Measurements from ENCODE around the gene HCAR1.

Gene HCAR1

DNA sequence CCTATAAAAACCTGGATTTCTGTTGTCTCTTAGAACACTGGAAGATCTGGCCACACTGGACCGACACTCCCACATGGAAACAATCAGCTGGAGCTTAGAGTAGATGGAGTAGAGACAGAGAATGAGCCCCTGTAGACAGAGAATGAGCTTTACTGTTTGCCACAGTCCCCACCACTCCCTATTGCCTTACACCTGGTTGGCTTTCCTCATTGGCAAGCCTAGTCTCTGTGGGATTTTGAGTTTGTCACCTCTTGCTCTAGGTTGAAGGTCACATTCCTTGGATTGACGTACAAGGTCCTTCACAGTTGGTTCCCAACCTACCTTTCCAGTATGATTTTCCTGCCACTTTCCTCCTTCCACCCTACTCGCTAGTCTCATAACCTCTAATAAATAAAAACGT lies 2.0 kb upstream of the HCAR1 start:
- Histone ChIP-seq H3K4me3 (ENCODE audit: insufficient read depth in 1 of 2, low read depth in 1 of 2, low read length in 2 of 2) (no peak overlapping the region), H3K27ac (ENCODE audit: low read length, poor library complexity, severe bottlenecking) (no peak overlapping the region), H3K4ac (ENCODE audit: low read depth in 1 of 2, low read length in 2 of 2) (no peak overlapping the region), H2BK120ac (ENCODE audit: low read depth, low read length) (no peak overlapping the region), H3K36me3 (ENCODE audit: control insufficient read depth in 1 of 2, insufficient read depth in 2 of 2, low read depth in 1 of 2, low read length in 2 of 2) (no peaks in the 10 kb centered on the region), H3K18ac (ENCODE audit: low read depth in 1 of 2, low read length in 2 of 2) (no peak overlapping the region), H2BK12ac (ENCODE audit: low read length in 2 of 2) (no peak overlapping the region), H3K79me1 (replicated peaks; ENCODE audit: low read length, poor library complexity, severe bottlenecking) (no peaks in the 10 kb centered on the region), H2BK5ac (ENCODE audit: low read depth, low read length, poor library complexity, severe bottlenecking) (no peak overlapping the region), H3K27me3 (ENCODE audit: control insufficient read depth in 1 of 2, insufficient read depth in 1 of 2, low read length in 2 of 2) (no peaks in the 10 kb centered on the region), H2AK5ac (ENCODE audit: low read length, severe bottlenecking) (no peak overlapping the region), H3K23ac (ENCODE audit: low read length in 2 of 2) (no peak overlapping the region), H3K14ac (ENCODE audit: low read length in 2 of 2) (no peak overlapping the region), H2AFZ (ENCODE audit: low read depth, low read length) (no peak overlapping the region), H3K4me2 (ENCODE audit: low read length, poor library complexity, severe bottlenecking) (no peak overlapping the region), H3K4me1 (ENCODE audit: control insufficient read depth, insufficient read depth, low read depth, low read length) (peaks cover 10% of the 10 kb centered on the region), H3K9ac (ENCODE audit: low read length) (no peak overlapping the region), H4K8ac (ENCODE audit: low read length) (no peak overlapping the region), H3K9me3 (ENCODE audit: control insufficient read depth, low read length) (no peaks in the 10 kb centered on the region), H2BK15ac (ENCODE audit: low read depth, poor library complexity, severe bottlenecking) (no peak overlapping the region), H4K91ac (ENCODE audit: low read length) (no peak overlapping the region)
- 91% methylated on average over 4 of the region's 4 CpGs for WGBS
- no peak for DNase-seq

DNA sequence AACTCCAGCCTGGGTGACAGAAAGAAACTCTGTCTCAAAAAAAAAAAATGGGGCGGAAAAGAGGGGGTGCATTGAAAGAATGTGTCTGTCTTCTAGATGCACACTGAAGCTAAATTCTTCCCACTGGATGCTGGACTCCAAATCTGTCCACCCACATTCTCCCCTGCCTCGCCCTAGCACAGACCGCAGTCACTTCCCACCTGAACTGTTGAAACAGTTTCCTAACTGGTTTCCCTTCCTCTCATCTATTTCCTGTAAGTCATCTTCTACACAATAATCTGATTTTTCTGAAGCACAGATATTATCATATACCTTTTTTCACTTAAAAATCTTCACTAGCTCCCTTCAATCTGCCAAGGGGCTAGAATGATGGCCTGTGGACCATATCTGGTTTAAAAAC lies 1.5 kb upstream of the HCAR1 start:
- Histone ChIP-seq H2BK5ac (ENCODE audit: low read depth, low read length, poor library complexity, severe bottlenecking) (no peak overlapping the region), H3K4me3 (ENCODE audit: insufficient read depth in 1 of 2, low read depth in 1 of 2, low read length in 2 of 2) (no peak overlapping the region), H3K23ac (ENCODE audit: low read length in 2 of 2) (no peak overlapping the region), H3K14ac (ENCODE audit: low read length in 2 of 2) (no peak overlapping the region), H3K18ac (ENCODE audit: low read depth in 1 of 2, low read length in 2 of 2) (no peak overlapping the region), H3K4ac (ENCODE audit: low read depth in 1 of 2, low read length in 2 of 2) (no peak overlapping the region), H3K9me3 (ENCODE audit: control insufficient read depth, low read length) (no peaks in the 10 kb centered on the region), H3K9ac (ENCODE audit: low read length) (no peak overlapping the region), H3K27ac (ENCODE audit: low read length, poor library complexity, severe bottlenecking) (no peak overlapping the region), H3K4me2 (ENCODE audit: low read length, poor library complexity, severe bottlenecking) (no peak overlapping the region), H2AFZ (ENCODE audit: low read depth, low read length) (no peak overlapping the region), H2BK15ac (ENCODE audit: low read depth, poor library complexity, severe bottlenecking) (no peak overlapping the region), H2BK120ac (ENCODE audit: low read depth, low read length) (no peak overlapping the region), H3K79me1 (replicated peaks; ENCODE audit: low read length, poor library complexity, severe bottlenecking) (no peaks in the 10 kb centered on the region), H3K27me3 (ENCODE audit: control insufficient read depth in 1 of 2, insufficient read depth in 1 of 2, low read length in 2 of 2) (no peaks in the 10 kb centered on the region), H4K91ac (ENCODE audit: low read length) (no peak overlapping the region), H2BK12ac (ENCODE audit: low read length in 2 of 2) (no peak overlapping the region), H3K4me1 (ENCODE audit: control insufficient read depth, insufficient read depth, low read depth, low read length) (peaks cover 10% of the 10 kb centered on the region), H3K36me3 (ENCODE audit: control insufficient read depth in 1 of 2, insufficient read depth in 2 of 2, low read depth in 1 of 2, low read length in 2 of 2) (no peaks in the 10 kb centered on the region), H2AK5ac (ENCODE audit: low read length, severe bottlenecking) (no peak overlapping the region), H4K8ac (ENCODE audit: low read length) (no peak overlapping the region)
- no peak for DNase-seq
- 96% methylated on average over 3 of the region's 3 CpGs for WGBS

DNA sequence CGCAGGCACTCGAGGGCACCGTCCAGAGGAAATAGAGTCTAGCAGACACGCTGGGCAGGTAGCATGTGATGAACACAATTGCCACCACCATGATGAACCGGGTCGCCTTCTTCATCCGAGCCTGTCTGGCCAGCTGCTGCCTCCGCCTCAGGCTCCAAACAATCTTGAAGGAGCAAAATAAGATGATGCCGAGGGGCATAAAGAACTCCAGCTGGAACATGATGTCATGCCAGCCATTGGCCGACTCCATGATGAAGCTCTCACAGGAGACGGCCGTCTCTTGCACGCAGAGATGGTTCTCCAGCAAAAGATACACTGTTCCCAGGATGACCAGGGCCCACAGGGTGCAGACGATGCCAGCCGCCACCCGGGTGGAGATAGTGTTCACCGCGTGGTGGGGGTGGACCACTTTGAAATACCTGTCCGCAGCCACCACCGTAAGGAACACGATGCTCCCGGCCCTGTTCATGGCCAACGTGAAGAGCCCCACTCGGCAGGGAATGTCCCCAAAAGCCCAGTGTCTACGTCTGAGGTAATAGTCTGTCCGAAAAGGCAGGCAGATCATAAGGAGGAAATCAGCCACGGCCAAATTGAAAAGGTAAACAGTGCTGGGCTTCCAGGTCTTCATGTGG lies 945 bp downstream of the HCAR1 start:
- no peak overlapping the region for H3K27ac ChIP-seq (ENCODE audit: low read length, poor library complexity, severe bottlenecking)
- no peak for DNase-seq
- H3K4me3 ChIP-seq (ENCODE audit: insufficient read depth in 1 of 2, low read depth in 1 of 2, low read length in 2 of 2): peak overlapping the region in 1 of 2 experiments; percentile 72
- H3K36me3 ChIP-seq (ENCODE audit: control insufficient read depth in 1 of 2, insufficient read depth in 2 of 2, low read depth in 1 of 2, low read length in 2 of 2): no peaks in the 10 kb centered on the region
- no peaks in the 10 kb centered on the region for H3K27me3 ChIP-seq (ENCODE audit: control insufficient read depth in 1 of 2, insufficient read depth in 1 of 2, low read length in 2 of 2)
- no peak overlapping the region for H3K4ac ChIP-seq (ENCODE audit: low read depth in 1 of 2, low read length in 2 of 2)
- H2BK120ac ChIP-seq (ENCODE audit: low read depth, low read length): no peak overlapping the region
- no peak overlapping the region for H2BK5ac ChIP-seq (ENCODE audit: low read depth, low read length, poor library complexity, severe bottlenecking)
- H3K14ac ChIP-seq (ENCODE audit: low read length in 2 of 2): no peak overlapping the region
- H3K9ac ChIP-seq (ENCODE audit: low read length): peak overlapping the region; percentile 73
- 96% methylated on average over 27 of the region's 27 CpGs for WGBS
- no peak overlapping the region for H3K23ac ChIP-seq (ENCODE audit: low read length in 2 of 2)
- no peaks in the 10 kb centered on the region for H3K79me1 ChIP-seq (replicated peaks; ENCODE audit: low read length, poor library complexity, severe bottlenecking)
- H3K4me2 ChIP-seq (ENCODE audit: low read length, poor library complexity, severe bottlenecking): no peak overlapping the region
- no peak overlapping the region for H4K8ac ChIP-seq (ENCODE audit: low read length)
- H3K18ac ChIP-seq (ENCODE audit: low read depth in 1 of 2, low read length in 2 of 2): no peak overlapping the region
- H2BK12ac ChIP-seq (ENCODE audit: low read length in 2 of 2): no peak overlapping the region
- H2BK15ac ChIP-seq (ENCODE audit: low read depth, poor library complexity, severe bottlenecking): no peak overlapping the region
- no peaks in the 10 kb centered on the region for H3K9me3 ChIP-seq (ENCODE audit: control insufficient read depth, low read length)
- H2AFZ ChIP-seq (ENCODE audit: low read depth, low read length): no peak overlapping the region
- H2AK5ac ChIP-seq (ENCODE audit: low read length, severe bottlenecking): no peak overlapping the region
- peaks cover 10% of the 10 kb centered on the region for H3K4me1 ChIP-seq (ENCODE audit: control insufficient read depth, insufficient read depth, low read depth, low read length)
- H4K91ac ChIP-seq (ENCODE audit: low read length): no peak overlapping the region

DNA sequence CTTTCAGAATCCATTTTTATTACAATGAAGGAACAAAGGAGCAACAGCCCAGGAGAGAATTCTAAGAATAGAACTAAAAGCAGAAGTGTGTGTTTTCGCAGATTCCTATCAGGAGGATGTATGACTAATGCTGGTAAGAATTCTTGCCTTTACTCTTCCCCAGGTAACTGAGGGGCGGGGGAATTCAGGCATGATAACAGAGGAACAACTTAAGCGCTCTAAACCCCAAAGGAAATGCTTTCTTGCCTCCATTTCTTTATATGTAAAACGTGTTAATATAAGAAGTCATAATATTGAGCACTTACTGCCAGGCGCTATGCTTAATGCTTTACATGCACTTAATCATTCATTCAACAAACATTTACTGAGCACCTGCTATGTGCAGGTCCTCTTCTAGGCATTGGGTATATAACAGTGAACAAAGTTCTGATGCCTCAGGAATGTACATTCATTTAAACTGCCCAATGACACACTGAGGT lies 4.5 kb downstream of the HCAR1 start:
- H3K27me3 ChIP-seq (ENCODE audit: control insufficient read depth in 1 of 2, insufficient read depth in 1 of 2, low read length in 2 of 2): no peaks in the 10 kb centered on the region
- H2BK15ac ChIP-seq (ENCODE audit: low read depth, poor library complexity, severe bottlenecking): no peak overlapping the region
- H2BK12ac ChIP-seq (ENCODE audit: low read length in 2 of 2): no peak overlapping the region
- no peak overlapping the region for H3K14ac ChIP-seq (ENCODE audit: low read length in 2 of 2)
- no peak overlapping the region for H3K9ac ChIP-seq (ENCODE audit: low read length)
- no peaks in the 10 kb centered on the region for H3K79me1 ChIP-seq (replicated peaks; ENCODE audit: low read length, poor library complexity, severe bottlenecking)
- H2BK120ac ChIP-seq (ENCODE audit: low read depth, low read length): no peak overlapping the region
- H3K23ac ChIP-seq (ENCODE audit: low read length in 2 of 2): no peak overlapping the region
- peaks cover 10% of the 10 kb centered on the region for H3K4me1 ChIP-seq (ENCODE audit: control insufficient read depth, insufficient read depth, low read depth, low read length)
- no peak overlapping the region for H3K4ac ChIP-seq (ENCODE audit: low read depth in 1 of 2, low read length in 2 of 2)
- H4K8ac ChIP-seq (ENCODE audit: low read length): no peak overlapping the region
- H2BK5ac ChIP-seq (ENCODE audit: low read depth, low read length, poor library complexity, severe bottlenecking): no peak overlapping the region
- H2AK5ac ChIP-seq (ENCODE audit: low read length, severe bottlenecking): no peak overlapping the region
- H3K4me2 ChIP-seq (ENCODE audit: low read length, poor library complexity, severe bottlenecking): peak overlapping the region; percentile 36
- H3K9me3 ChIP-seq (ENCODE audit: control insufficient read depth, low read length): no peaks in the 10 kb centered on the region
- H4K91ac ChIP-seq (ENCODE audit: low read length): no peak overlapping the region
- H2AFZ ChIP-seq (ENCODE audit: low read depth, low read length): no peak overlapping the region
- no peak overlapping the region for H3K27ac ChIP-seq (ENCODE audit: low read length, poor library complexity, severe bottlenecking)
- 50% methylated on average over 2 of the region's 5 CpGs for WGBS
- H3K18ac ChIP-seq (ENCODE audit: low read depth in 1 of 2, low read length in 2 of 2): no peak overlapping the region
- no peak for DNase-seq
- no peak overlapping the region for H3K4me3 ChIP-seq (ENCODE audit: insufficient read depth in 1 of 2, low read depth in 1 of 2, low read length in 2 of 2)
- no peaks in the 10 kb centered on the region for H3K36me3 ChIP-seq (ENCODE audit: control insufficient read depth in 1 of 2, insufficient read depth in 2 of 2, low read depth in 1 of 2, low read length in 2 of 2)
